HG03342 (cell line): ENCODE results near the gene GALNT2.

ENCODE experiments used
- ATAC-seq: cut with Tn5 transposase; IDR thresholded peaks from one replicate; pipeline ENCODE4 v1.9.1; 2021; ENCODE audit warnings: mild to moderate bottlenecking, moderate library complexity; ENCODE audit not compliant: unreplicated experiment

The GALNT2 gene

DNA sequence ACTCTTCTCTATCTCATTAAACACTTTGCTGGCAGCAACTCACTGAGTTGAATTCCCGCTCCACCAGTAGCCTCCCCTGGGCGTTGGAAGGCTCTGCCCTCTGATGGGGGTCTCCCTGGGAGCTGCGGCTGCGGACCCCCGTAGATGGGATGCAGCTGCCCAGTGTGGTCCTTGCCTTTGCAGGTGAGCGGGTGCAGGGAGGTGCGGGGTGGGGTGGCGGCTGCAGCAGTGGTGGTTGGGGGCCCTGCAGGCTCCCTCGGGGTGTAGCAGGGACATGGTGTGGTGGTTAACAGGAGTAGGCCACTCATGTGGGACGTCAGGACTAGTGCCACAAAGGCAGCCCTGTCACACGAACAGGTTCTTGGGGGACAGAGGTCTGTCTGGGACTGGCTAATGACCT is 42.0 kb downstream of the GALNT2 start:
- no peak for ATAC-seq

DNA sequence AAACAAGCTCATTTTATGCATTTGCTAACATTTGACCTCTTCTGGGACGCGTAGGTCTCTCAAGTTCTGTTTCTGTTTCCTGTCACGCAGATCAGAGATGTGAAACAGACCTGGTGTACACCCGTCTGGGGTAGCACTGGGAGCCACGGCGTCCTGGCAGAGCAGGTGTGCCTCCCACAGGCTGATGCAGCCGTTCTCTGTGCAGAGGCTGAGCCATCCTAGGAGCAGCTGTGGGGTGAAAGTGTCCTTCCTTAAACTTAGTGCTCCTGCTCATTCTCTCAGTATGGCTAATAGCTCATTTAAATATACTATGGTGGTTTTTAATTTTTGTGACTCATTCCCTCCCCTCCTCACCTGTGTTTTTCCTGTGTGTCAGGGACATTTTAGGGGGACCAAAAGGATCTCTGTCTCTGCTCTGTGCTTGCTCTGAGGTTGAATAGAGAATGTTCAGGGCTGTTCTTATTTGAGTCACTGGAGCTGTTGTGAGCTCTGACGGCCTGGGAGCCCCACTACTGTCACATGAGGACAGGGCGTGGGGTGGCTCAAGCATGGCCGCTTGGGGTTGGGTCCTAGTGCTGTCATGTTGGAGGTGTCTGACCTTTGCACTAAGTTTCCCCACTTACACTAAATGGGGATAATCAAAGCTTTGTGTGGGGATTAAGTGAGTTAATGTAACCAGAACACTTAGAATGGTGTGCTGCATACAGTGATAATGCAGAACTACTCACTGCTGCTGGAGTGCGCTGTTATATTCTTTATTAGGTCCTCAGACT is 43.0 kb downstream of the GALNT2 start:
- ATAC-seq = peak; percentile 87

DNA sequence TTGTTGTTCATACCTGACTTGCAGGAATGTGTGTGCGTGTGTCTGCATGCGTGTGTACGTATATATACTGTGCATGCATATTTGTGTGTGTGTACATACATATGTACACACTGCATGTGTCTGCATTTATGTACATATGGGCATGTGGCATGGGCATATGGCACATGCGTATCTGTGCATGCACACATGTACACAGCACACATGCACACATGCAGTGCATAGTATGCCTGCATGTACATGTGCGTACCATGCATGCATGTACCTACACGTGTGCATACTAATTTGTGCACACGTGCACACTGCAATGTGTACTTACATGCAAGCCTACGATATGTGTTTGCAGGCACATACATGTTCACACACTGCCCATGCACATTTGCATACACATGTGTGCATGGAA is 43.9 kb downstream of the GALNT2 start:
- no peak for ATAC-seq

DNA sequence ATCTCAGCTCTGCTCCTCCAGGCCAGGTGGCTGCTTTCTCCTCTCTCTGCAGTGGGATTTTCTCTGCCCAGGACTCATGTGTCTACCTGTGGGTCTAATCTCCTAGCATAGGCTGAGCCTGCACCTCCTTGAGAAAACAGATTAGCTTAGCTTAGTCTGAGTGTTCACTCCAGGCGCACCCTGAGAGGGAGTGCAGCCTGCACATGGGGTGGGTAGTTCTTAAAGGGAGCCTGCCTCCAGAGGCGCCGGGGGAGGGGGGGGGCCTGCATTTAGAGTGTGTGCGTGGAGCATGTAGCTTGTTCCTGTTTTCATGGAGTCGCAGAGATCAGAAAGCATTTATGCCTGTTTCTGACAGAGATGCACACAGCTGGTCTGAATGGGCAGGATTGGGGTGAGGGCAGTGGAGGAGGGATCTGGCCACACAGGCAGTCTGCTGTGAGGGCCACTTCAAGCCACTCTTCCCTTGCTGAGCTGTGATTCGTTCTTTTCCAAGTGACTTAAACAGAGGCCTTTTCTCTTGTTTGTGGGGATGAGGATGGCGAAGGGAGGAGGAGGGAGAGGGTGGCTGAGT is 45.2 kb downstream of the GALNT2 start:
- no peak for ATAC-seq

DNA sequence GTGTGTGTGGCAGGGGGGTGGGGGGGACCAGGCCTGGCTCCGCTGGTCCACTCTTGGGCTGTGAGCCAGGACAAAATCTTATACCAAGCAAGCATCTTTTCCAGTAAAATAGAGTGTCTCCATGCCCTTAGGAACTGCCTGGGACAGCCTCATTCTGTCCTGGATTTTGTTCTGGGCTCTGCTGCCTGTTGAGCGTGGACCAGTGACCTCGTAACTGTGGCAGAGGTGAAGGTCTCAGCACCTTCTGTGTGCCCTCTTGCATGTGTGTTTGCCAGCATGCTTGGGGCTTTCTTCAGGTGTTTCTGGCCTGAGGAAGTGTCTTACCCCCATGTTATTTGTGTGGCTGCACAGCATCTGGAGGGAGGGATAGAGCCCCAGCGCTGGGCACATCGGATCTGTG is 45.7 kb downstream of the GALNT2 start:
- no peak for ATAC-seq

DNA sequence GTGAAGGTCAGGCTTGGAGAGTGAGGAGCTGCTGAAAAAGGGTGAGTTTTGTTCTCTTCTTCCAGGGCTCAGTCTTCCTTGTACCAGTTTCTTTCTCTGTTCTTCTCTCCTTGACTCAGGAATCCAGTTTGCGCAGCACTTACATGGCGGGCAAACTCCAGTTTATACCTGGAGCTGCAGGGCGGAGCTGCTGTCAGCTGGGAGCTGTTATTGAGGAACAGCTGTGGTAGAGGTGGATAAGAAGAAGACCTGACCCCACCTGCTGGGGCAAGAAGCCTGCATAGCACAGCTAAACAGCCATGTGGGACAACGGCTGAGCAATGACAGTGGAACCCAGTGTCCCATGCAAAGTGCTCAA is 46.2 kb downstream of the GALNT2 start:
- ATAC-seq = no peak

DNA sequence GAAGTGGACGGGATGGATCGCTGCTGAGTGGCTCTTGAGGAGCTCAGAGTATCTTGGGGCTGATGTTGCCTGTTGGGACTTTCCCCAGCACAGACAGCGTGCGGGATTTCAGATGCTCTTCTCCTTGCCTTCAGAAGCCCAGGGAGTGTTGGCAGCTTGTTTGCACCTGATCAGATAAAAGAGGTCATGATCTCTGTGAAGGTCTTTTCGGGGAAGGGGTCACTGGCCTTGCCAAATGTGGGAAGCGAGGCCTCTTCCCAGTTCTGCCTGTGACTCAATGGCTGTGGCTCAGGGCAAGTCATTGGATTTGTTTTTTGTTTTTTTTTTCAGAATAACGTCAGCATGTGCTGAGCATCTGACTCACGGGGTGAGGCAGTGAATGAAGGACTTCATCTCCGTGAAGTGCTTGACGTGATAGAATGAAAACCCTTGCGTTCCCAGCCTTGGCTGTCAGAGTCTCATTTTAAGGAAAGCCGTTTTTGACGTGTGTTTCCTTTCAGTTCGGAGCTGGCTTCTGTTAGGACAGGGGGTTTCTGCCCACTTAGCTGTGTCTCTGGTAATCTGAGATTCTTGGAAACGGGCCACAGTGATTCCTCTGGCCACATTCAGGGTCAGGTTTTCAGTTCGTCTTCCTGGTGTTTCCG is 46.7 kb downstream of the GALNT2 start:
- no peak for ATAC-seq

DNA sequence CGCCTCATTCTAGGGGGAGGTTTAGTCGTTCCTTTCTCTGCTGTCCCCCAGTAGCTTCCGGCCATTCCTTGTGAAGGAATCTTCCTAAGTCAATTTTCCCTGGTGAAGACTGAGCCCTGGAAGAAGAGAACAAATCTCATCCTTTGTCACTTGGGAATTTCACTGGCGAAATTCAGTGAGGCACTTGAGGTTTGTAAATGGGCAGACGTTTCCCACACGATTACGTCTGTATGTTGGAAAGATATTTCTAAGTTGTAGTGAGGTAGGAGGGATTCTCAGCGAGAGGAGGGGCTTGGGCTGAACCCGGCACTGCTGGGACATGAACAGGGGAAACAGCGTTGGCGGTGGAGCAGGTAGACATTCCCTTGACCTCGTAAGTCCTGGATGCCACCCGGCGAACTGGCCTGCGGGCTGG is 47.2 kb downstream of the GALNT2 start:
- ATAC-seq = no peak

DNA sequence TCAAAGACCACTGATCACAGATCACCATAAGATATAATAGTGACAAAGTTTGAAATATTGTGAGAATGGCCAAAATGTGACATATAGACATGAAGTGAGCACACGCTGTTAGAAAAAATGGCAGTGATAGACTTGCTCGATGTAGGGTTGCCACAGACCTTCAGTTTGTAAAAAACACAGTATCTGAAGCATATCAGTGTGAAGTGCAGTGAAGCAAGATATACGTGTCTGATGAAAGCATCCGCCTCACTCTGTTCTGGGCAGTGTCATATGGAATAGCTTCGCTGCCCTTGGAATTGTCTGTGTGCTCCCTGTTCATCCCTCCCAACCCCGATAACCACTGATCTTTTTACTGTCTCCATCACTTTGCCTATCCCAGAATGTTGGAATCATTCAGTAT is 50.7 kb downstream of the GALNT2 start:
- no peak for ATAC-seq

DNA sequence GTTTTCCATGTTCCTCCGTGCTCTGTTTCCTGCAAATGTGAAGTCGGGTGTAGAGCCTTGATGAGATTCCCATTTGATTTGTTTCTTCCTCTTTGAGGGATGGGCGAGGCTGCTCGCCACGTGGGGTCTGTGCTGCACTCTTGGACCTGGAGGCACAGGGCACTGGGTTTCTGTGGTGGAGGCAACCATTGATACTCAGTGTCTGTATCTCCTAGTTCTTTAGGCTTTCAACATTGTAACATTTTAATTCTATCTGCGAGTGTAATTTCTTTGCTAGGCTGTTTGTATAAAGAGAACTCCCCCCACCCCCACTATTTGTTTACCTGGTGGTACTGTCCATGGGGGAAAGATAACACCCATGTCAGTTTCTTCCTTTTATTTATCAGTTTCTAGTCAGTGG is 52.3 kb downstream of the GALNT2 start:
- ATAC-seq = no peak

DNA sequence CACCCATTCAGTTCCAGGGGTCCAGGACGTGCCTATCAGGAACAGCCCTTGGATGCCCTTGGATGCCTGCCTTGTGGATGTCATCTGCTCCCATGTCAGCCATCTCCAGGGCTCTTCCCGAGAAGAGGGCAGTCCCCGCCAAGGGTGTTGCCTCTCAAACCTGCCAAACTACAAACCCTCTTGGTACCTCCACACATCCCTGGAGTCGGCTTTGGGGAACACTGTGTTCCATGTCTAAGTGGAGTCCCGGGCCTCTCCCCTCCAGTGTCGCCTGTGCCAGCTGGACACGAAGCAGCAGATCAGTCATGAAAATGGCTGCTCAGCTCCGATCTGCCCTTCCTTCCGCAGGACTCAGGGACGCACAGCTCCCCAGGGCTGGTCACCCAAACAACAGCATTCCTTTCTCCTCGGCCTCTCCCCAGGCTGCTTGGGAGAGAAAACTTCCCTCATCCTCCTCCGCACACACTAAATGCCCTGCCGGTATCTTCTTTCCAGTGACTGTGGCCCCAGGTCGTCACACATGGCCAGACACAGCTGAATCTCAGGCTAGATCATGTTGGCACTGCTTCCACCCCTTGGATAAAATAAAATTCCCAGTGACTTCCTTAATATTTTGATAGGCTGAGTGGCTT is 53.4 kb downstream of the GALNT2 start:
- no peak for ATAC-seq

DNA sequence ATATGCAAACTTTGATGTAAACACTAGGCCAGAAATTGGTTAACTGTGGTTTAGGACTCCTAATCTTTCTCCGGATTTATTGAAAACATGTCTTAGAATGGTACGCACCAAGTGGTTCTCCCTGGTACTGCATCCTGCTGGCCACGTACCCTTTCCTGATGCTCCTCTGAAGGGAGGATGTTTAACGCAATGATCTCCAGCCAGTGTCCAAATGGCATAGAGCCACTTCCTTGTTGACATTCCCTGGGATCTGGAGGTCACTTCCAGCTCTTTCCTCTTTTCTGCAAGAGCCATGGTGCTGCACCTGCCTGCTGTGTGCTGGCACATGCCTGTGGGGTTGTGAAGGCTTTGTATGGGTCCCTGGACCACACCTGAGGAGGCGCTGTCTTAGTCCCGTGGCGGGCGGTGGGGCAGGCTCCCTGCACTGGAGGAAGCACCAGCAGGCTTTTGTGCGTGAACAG is 53.9 kb downstream of the GALNT2 start:
- ATAC-seq = no peak

DNA sequence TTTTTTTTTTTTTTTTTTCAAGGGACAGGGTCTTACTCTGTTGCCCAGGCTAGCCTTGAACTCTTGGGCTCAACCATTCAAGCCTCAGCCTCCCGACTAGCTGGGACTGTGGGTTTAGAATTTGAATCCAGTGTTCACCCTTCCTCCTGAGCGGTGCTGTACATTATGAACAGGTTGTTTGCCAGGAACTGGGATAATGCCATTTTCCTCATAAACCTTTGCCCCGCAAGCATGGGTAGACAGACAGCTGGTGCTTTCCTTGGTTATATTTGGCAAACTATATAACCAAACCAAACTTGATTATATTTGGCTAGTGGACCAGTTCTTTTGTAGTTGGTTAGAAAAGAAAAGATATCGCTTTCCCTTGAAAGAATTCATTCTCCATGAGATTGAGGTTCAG is 54.9 kb downstream of the GALNT2 start:
- no peak for ATAC-seq

DNA sequence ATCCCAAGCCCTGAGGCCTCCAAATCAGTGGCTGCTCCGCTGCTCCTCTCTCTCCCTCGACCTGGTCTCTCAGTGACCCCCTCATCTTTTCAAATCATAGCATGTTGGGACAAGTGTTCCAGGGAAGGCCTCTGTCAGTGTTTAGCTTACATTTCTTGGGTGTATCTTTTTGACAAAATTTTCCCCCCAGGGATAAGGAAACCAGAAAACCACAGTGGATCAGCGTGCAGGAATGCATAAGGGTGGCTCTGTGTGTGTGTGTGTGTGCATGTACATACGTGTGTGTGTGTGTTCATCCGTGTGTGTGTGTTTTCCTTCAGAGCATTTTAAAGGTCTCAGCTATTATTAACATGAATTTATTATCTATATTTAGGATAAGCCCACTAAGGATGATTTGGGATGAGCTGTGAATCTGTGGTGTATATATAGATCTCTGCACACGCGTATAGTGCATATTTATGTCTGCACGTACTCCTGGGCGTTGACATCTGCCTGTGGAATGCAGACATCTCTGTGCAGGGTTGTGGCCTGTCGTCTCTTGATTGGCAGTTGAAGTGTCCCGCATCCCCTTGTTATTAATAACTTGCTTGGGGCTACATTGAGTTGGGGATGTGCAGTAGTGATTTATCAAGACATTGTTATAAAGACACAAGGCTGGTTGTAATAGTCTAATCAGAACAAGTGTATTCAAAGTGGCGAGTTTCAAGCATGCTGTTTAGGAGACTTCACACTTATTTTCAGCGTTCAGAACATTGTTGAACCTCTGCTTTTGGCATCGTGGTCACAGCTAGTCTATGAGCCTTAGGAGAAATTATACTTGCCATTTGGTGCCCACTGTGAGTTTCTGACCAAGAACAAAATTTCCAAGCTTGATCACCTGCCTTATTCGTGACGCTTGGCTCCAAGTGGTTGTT is 55.6 kb downstream of the GALNT2 start:
- no peak for ATAC-seq

DNA sequence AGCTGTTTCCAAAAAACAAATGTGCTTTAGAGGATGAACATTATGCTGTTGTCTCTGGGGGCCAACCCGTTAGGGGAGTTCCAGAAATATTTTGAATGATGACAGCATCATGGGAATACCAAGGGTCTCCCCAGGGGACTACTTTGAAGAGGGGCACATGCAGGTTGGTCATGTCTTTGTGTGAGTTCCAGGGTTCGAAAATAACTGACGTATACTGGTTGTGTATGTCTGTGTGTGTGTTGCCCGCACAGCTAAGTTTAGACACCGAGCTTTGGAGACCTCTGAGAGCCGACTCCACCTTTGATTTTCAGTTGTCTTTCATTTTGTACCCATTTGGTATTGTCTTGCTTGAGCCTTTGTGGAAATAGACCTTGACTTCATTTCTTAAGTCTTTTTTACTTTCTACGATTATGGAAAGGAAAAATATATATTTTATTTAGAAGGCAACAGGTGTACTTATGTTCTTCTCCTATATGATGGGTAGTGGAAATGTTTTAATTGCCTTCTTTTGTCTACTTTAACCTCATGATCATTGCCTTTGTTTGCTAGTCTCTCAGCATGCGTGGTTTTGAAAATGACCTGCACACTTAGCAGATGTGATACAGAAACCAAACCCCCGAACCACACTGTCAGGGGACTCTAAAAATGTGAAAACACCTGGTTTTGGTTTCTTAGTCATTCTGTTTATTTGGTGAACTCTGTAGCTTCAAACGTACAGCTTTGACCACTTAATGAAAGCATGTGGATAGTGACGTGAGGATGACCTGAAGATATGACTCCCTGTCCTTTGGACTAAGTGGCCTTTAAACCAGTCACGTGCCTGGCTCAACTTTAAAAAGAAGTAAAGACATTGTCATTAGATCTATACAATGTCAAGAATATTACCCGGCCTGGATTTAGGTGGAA is 56.5 kb downstream of the GALNT2 start:
- ATAC-seq = peak; percentile 85

DNA sequence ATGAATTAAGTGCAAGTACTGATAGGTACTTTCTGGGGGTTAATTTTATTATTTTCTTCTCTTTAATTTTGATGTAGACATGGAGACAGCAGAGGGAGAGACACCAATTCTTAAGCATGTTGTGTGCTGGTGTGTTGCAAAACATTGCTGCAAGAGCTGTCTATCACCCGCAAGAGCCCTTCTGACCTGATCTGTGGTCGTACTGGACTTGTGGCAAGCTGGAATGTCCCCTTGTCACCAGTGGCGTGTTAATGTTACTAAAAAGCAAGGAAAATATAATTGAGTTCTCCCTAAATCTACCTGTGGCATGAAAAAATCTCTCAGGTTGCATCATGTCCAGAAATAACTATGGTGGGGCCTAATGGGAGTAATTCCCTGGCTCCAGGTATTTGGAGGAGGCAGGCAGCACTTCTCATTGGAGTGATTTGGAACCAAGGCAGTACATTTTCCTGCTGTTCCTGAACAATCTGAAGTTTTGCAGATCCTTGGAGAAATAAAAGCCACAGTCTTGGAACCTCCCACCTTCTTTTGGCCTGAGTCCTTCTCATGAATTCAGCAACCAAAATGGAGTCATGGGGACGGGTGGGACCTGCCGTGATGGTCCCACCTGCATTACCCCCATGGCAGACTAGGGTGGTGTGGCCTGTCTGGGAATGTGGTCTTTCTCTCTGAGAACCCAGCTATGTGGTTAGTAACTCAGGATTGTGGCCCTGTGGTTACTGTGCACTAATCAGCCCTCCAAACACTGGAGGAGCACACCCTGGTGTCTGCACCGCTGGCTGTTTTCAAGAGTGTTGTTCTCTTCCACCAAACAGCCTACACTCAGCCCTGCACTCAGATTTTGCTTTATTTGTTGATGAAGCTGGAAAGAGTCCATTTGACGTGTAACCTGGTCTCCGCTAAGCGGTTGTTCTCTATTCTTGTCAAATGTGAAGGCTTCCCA is 57.4 kb downstream of the GALNT2 start:
- no peak for ATAC-seq

DNA sequence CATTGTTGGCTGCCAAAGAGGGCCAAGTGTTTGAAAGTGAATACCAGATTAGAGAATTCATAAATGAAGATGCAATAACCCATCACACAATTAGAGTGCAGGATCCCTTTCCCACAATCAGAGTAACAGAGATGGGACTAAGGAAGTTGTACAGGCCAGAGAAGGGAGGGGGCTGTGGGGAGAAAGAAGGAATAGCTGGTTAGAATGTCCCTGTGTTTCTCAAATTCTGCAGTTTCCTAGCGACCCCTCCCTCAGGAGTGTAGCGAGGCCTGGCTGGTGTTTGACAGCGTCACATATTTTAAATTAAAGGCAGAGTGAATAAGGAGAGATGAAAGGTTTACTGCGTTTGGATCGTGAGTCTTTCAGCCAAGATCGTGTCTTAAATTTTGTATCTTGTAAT is 58.1 kb downstream of the GALNT2 start:
- no peak for ATAC-seq

DNA sequence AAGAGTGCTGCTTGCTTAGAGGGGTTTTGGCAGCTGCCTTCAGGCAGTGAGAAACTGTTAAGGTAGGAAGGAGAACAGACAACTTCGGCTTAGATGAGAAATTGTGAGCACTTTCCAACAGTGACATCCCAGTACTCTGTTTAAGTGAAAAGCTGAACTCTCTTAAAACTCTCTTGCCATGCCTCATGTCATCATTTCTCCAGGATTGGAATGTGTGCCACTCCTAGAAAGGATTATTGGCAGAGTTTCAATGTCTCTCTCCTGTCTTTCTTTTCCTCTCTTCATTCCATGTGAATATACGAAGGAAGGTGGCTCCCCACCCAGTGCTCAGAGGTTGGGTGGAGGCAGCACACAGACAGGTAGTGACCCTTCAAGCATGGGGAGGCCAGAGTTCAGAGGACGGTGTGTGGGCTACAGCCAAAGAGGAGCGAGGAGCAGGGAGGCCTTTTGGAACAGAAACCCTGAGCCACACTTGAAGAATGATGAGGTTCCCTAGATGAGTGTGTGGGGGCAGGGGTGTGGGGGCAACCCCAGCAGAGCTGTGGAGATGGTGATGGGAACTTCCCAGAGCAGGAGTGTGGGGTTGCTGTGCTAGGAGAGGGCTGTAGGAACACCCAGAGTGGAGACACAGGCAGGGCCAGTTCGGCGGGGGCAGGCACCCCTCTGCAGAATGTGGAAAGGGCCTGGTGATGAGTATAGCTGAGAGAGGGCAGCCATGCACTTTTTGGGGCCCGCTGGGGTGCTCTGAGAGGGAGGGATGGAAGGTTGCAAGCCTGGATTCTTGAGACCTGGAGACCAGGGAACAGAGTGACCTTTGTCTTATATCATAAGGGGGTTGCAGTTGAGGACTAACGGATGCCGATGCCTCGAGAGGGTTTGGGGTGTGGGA is 58.8 kb downstream of the GALNT2 start:
- no peak for ATAC-seq
